HepG2 (cell line): ENCODE results near the gene LCN2. TPM values are rescaled to one million over a fixed set of nuclear protein-coding genes. Genes with fewer than 3 reads are reported as not detected.
A peak's percentile ranks its signal among the peaks of the same experiment; 100 is the strongest.

Experiments
- ATF7-NPFF ChIP-seq: sonication (generic); formaldehyde crosslinking; IDR thresholded peaks from 2 replicates; pipeline ENCODE4 v1.8.1; 2023; ENCODE audit warnings: mild to moderate bottlenecking, low read depth, missing genetic modification reagents, moderate library complexity
- FOXC1 ChIP-seq: sonication (generic); formaldehyde crosslinking; IDR thresholded peaks from 2 replicates; pipeline ENCODE4 v1.8.0; 2022; ENCODE audit warnings: mild to moderate bottlenecking, missing genetic modification reagents, borderline replicate concordance
- HNRNPLL ChIP-seq: fragments of 200-400 bp; formaldehyde crosslinking; IDR thresholded peaks from 2 replicates; pipeline ENCODE4 v1.6.1; 2017; ENCODE audit warnings: mild to moderate bottlenecking, low read depth, low read length; ENCODE audit not compliant: poor library complexity, severe bottlenecking
- HOXA3 ChIP-seq: sonication (generic); formaldehyde crosslinking; IDR thresholded peaks from 2 replicates; pipeline ENCODE4 v1.5.0; 2020; ENCODE audit warnings: missing genetic modification reagents
- IRX3 ChIP-seq: sonication (generic); formaldehyde crosslinking; IDR thresholded peaks from 2 replicates; pipeline ENCODE4 v1.8.1; 2023; ENCODE audit warnings: mild to moderate bottlenecking, low read depth, missing genetic modification reagents, borderline replicate concordance
- JUN ChIP-seq: sonication (generic); formaldehyde crosslinking; IDR thresholded peaks from 2 replicates; pipeline ENCODE4 v1.4.0; 2020; ENCODE audit warnings: mild to moderate bottlenecking, missing genetic modification reagents
- MED1 ChIP-seq: sonication (generic); formaldehyde crosslinking; IDR thresholded peaks from 2 replicates; pipeline ENCODE4 v1.4.0; 2020; ENCODE audit warnings: missing genetic modification reagents
- MEIS2 ChIP-seq: sonication (generic); formaldehyde crosslinking; IDR thresholded peaks from 2 replicates; pipeline ENCODE4 v1.9.0; 2021; ENCODE audit warnings: mild to moderate bottlenecking, missing genetic modification reagents
- PHF20 ChIP-seq: sonication (generic); formaldehyde crosslinking; IDR thresholded peaks from 2 replicates; pipeline ENCODE4 v1.5.0; 2020; ENCODE audit warnings: mild to moderate bottlenecking, missing genetic modification reagents
- TCF12 ChIP-seq, 2 experiments: fragments of 450-650 bp in 1 of 2; sonication (generic) in 1 of 2; formaldehyde crosslinking in 1 of 2; IDR thresholded peaks; 2 replicates each; pipeline versions ENCODE4 v1.6.1 to v1.8.0; 2017 to 2022; ENCODE audit warnings: antibody characterized with exemption in 1 of 2, mild to moderate bottlenecking in 1 of 2, missing genetic modification reagents in 1 of 2, moderate library complexity in 1 of 2
- THAP11 ChIP-seq: IDR thresholded peaks from 2 replicates; pipeline ENCODE4 v1.6.1; 2016; ENCODE audit warnings: missing biosample characterization, missing genetic modification reagents
- ZNF430 ChIP-seq: sonication (generic); formaldehyde crosslinking; IDR thresholded peaks from 2 replicates; pipeline ENCODE4 v1.9.0; 2021; ENCODE audit warnings: mild to moderate bottlenecking, missing genetic modification reagents
- ZNF792 ChIP-seq: IDR thresholded peaks from 2 replicates; pipeline ENCODE4 v1.6.1; 2016
- ZNF883 ChIP-seq: sonication (generic); formaldehyde crosslinking; IDR thresholded peaks from 2 replicates; pipeline ENCODE4 v1.5.1; 2020; ENCODE audit warnings: mild to moderate bottlenecking, missing genetic modification reagents; ENCODE audit errors: not compliant biosample characterization
- polyA plus RNA-seq, 8 experiments: library from polyadenylated mRNA; depleted of rRNA in 3 of 8; stranded (reverse) in 7 of 8; unstranded in 1 of 8; fragments of >200 nt; fragmentation: Illumina TruSeq in 4 of 8; extraction: Trizol in 4 of 8; gene quantifications; 2 replicates each; pipeline versions ENCODE4 v1.2.1 to v1.2.3, GENCODE V29; 2011 to 2016; ENCODE audit warnings: low read depth in 4 of 8, missing spikeins in 1 of 8, mixed read lengths in 1 of 8; ENCODE audit not compliant: insufficient read depth in 1 of 8
- total RNA-seq, 5 experiments: library from RNA; depleted of rRNA; stranded (reverse); fragments of >200 nt; fragmentation: Illumina TruSeq; extraction: Trizol; gene quantifications; 2 replicates each; pipeline ENCODE4 v1.2.3, GENCODE V29; 2016; ENCODE audit warnings: low read depth in 1 of 5
- TF ChIP-seq, protein P1 (sequence below): IDR thresholded peaks from 2 replicates; pipeline ENCODE4 v1.6.1; 2012; ENCODE audit warnings: low read depth, low read length, improper control_type of control experiment
- TF ChIP-seq, protein P2 (sequence below): sonication (generic); formaldehyde crosslinking; IDR thresholded peaks from 2 replicates; pipeline ENCODE4 v1.5.1; 2020; ENCODE audit warnings: mild to moderate bottlenecking, missing genetic modification reagents, moderate library complexity
- TF ChIP-seq, protein P3 (sequence below): sonication (generic); formaldehyde crosslinking; IDR thresholded peaks from 2 replicates; pipeline ENCODE4 v1.4.0; 2020; ENCODE audit warnings: low read depth, missing genetic modification reagents

LCN2 gene
- total and polyA plus RNA-seq, 2 of the 13 experiments (the other 11 are each of a cell fraction or from before 2014, with no cell fraction given) = 0.38 to 1.4 TPM

DNA sequence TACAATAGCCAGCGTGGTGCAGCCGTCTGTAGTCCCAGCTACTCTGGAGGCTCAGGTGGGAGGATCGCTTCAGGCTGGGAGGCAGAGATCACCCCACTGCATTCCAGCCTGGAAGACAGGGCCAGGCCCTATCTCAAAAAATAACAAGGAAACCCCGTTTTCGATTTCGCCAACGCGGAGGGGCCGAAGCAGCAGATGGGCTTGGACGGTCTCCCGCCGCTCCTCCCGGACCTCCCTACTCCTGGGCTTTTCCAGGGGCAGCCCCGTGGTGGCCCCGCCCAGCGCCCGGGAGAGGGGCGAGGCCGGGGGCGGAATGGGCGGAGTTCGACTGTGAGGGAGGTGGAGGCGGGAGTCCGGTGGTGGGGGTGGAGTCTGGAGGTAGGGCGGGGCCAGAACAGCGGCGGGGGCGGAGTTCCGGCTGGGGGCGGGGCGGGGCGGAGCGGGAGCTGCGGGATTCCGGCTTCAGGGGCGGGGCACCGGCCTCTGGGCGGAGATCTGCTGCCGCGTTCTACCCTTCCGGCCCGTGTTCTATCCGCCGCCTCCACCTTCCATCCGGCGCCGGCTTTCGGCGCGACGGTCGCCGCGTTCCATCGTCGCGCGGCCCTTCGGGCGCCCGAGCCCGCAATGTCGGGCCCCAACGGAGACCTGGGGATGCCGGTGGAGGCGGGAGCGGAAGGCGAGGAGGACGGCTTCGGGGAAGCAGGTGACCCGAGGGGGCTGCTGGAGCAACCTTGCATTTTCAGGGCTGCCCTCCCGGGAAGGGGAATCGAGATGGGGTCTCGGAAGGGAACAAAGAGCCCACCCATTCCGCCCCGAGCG is 10.7 kb downstream of the LCN2 start, which contains the start of gene BBLN (continued):
- TF ChIP-seq FOXC1 (0 out of 2 replicates have a peak, but pooled peaks have one; percentile 29), MED1 (CRISPR knock-in tag) (peak; percentile 51), JUN (CRISPR knock-in tag) (no peak), PHF20 (peak; percentile 69), THAP11 (CRISPR knock-in tag) (peak; percentile 64), TCF12 (IDR thresholded peaks at IDR 0.05) (no peak), TCF12 (CRISPR knock-in tag; IDR thresholded peaks at IDR 0.05) (no peak), ZNF883 (CRISPR knock-in tag) (peak; percentile 20), ZNF792 (no peak), ATF7-NPFF (CRISPR knock-in tag) (peak; percentile 26; the same call in 1 of the 2 replicates), HNRNPLL (peak; percentile 64), HOXA3 (CRISPR knock-in tag) (peak; percentile 38; the same call in 1 of the 2 replicates), MEIS2 (peak; percentile 39; the same call in 1 of the 2 replicates), ZNF430 (CRISPR knock-in tag) (peak; percentile 93), IRX3 (no peak)
- TF ChIP-seq, protein P1, sequence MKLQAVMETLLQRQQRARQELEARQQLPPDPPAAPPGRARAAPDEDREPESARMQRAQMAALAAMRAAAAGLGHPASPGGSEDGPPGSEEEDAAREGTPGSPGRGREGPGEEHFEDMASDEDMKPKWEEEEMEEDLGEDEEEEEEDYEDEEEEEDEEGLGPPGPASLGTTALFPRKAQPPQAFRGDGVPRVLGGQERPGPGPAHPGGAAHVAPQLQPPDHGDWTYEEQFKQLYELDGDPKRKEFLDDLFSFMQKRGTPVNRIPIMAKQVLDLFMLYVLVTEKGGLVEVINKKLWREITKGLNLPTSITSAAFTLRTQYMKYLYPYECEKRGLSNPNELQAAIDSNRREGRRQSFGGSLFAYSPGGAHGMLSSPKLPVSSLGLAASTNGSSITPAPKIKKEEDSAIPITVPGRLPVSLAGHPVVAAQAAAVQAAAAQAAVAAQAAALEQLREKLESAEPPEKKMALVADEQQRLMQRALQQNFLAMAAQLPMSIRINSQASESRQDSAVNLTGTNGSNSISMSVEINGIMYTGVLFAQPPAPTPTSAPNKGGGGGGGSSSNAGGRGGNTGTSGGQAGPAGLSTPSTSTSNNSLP = no peak
- TF ChIP-seq, protein P2, sequence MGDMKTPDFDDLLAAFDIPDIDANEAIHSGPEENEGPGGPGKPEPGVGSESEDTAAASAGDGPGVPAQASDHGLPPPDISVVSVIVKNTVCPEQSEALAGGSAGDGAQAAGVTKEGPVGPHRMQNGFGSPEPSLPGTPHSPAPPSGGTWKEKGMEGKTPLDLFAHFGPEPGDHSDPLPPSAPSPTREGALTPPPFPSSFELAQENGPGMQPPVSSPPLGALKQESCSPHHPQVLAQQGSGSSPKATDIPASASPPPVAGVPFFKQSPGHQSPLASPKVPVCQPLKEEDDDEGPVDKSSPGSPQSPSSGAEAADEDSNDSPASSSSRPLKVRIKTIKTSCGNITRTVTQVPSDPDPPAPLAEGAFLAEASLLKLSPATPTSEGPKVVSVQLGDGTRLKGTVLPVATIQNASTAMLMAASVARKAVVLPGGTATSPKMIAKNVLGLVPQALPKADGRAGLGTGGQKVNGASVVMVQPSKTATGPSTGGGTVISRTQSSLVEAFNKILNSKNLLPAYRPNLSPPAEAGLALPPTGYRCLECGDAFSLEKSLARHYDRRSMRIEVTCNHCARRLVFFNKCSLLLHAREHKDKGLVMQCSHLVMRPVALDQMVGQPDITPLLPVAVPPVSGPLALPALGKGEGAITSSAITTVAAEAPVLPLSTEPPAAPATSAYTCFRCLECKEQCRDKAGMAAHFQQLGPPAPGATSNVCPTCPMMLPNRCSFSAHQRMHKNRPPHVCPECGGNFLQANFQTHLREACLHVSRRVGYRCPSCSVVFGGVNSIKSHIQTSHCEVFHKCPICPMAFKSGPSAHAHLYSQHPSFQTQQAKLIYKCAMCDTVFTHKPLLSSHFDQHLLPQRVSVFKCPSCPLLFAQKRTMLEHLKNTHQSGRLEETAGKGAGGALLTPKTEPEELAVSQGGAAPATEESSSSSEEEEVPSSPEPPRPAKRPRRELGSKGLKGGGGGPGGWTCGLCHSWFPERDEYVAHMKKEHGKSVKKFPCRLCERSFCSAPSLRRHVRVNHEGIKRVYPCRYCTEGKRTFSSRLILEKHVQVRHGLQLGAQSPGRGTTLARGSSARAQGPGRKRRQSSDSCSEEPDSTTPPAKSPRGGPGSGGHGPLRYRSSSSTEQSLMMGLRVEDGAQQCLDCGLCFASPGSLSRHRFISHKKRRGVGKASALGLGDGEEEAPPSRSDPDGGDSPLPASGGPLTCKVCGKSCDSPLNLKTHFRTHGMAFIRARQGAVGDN (CRISPR knock-in tag) = peak; percentile 93
- TF ChIP-seq, protein P3, sequence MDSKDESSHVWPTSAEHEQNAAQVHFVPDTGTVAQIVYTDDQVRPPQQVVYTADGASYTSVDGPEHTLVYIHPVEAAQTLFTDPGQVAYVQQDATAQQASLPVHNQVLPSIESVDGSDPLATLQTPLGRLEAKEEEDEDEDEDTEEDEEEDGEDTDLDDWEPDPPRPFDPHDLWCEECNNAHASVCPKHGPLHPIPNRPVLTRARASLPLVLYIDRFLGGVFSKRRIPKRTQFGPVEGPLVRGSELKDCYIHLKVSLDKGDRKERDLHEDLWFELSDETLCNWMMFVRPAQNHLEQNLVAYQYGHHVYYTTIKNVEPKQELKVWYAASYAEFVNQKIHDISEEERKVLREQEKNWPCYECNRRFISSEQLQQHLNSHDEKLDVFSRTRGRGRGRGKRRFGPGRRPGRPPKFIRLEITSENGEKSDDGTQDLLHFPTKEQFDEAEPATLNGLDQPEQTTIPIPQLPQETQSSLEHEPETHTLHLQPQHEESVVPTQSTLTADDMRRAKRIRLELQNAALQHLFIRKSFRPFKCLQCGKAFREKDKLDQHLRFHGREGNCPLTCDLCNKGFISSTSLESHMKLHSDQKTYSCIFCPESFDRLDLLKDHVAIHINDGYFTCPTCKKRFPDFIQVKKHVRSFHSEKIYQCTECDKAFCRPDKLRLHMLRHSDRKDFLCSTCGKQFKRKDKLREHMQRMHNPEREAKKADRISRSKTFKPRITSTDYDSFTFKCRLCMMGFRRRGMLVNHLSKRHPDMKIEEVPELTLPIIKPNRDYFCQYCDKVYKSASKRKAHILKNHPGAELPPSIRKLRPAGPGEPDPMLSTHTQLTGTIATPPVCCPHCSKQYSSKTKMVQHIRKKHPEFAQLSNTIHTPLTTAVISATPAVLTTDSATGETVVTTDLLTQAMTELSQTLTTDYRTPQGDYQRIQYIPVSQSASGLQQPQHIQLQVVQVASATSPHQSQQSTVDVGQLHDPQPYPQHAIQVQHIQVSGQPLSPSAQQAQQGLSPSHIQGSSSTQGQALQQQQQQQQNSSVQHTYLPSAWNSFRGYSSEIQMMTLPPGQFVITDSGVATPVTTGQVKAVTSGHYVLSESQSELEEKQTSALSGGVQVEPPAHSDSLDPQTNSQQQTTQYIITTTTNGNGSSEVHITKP (CRISPR knock-in tag) = peak; percentile 94
